ENCODE measurements around the gene FIS1.

Gene FIS1

DNA sequence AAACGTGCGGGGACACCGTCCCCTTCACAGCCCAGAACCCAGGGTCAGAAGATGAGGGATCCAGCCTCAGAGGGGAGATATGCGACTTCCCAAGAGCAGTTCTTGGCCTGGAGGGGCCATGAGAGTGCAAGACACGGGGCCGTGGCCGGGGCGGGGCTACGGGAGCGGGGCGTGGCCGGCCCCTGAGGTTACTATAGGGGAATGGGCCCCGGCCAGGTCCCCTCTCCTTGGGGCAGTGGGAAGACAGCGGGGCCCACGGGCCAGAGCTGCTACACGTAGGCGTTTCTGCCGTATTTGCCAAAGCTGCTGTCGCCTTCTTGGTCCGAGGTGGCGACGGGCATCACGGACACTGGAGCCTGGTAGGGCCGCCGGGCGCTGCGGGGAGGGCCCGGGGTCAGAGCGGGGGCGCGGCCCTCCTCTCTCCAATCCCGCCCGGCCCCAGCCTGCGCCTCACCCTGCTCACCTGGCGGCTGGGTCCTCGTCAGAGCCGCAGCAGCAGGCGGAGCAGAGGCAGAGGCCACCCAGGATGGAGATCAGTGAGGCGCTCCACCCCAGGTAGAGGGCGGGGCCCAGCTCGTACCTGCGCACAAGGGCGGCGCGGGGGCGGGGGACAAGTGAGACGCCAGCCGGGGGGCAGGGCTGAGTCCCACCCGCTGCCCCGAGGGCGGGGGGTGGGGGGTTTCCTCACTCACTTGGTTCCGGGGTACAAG, 12.6 kb downstream of the FIS1 start:
- no peaks in the 10 kb centered on the region for H3K9me3 ChIP-seq (ENCODE audit: severe bottlenecking)
- no peaks in the 10 kb centered on the region for H3K27me3 ChIP-seq (ENCODE audit: insufficient read depth, poor library complexity, severe bottlenecking)
- H3K4me1 ChIP-seq (ENCODE audit: insufficient read depth, poor library complexity, severe bottlenecking), result peaks cover 7% of the 10 kb centered on the region
- no peak for TF ChIP-seq CTCF (IDR thresholded peaks at IDR 0.05; ENCODE audit: poor library complexity, severe bottlenecking)
- ATAC-seq (ENCODE audit: low read depth), result peak; percentile 95
- 0 out of 2 replicates have a peak, but pooled peaks cover 5% of the 10 kb centered on the region for H3K36me3 ChIP-seq (ENCODE audit: low read depth)
- peak overlapping the region; percentile 59 for H3K27ac ChIP-seq (ENCODE audit: poor library complexity, severe bottlenecking)
- DNase-seq (ENCODE audit: low spot score), result peak; percentile 86
- peak overlapping the region; percentile 52 for H3K4me3 ChIP-seq (ENCODE audit: severe bottlenecking)

GRCh38 chr7:101231644-101232043, 13.2 kb downstream of the FIS1 start:
- Histone ChIP-seq H3K4me3 (ENCODE audit: severe bottlenecking) (peak overlapping the region; percentile 52), H3K36me3 (ENCODE audit: low read depth) (peaks cover 8% of the 10 kb centered on the region; the same call in 1 of the 2 replicates), H3K27ac (ENCODE audit: poor library complexity, severe bottlenecking) (peak overlapping the region; percentile 59), H3K27me3 (ENCODE audit: insufficient read depth, poor library complexity, severe bottlenecking) (no peaks in the 10 kb centered on the region), H3K4me1 (ENCODE audit: insufficient read depth, poor library complexity, severe bottlenecking) (peaks cover 7% of the 10 kb centered on the region), H3K9me3 (ENCODE audit: severe bottlenecking) (no peaks in the 10 kb centered on the region)
- no peak for ATAC-seq (ENCODE audit: low read depth)
- TF ChIP-seq CTCF (IDR thresholded peaks at IDR 0.05; ENCODE audit: poor library complexity, severe bottlenecking), result no peak
- no peak for DNase-seq (ENCODE audit: low spot score)

DNA sequence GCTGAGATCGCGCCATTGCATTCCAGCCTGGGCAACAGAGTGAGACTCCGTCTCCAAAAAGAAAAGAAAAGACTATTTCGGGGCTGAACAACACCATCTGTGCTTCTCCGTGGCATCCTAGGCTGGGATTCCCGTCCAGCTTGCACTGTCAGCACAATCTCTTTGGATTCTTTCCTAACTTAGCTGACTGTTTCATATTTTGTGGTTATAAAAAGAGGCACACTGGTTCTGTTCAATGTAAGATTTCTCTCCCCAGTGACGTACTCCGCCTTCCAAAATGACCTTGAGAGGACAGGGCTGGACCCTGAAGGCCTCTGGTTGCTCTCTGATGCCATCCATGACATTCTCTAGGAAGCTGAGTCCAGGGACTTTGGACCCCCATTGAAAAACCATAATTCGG, 18.2 kb downstream of the FIS1 start:
- no peak for ATAC-seq (ENCODE audit: low read depth)
- no peak for TF ChIP-seq CTCF (IDR thresholded peaks at IDR 0.05; ENCODE audit: poor library complexity, severe bottlenecking)
- Histone ChIP-seq H3K36me3 (ENCODE audit: low read depth) (peaks cover 35% of the 10 kb centered on the region), H3K27me3 (ENCODE audit: insufficient read depth, poor library complexity, severe bottlenecking) (no peaks in the 10 kb centered on the region), H3K27ac (ENCODE audit: poor library complexity, severe bottlenecking) (no peak overlapping the region), H3K4me1 (ENCODE audit: insufficient read depth, poor library complexity, severe bottlenecking) (peaks cover 3% of the 10 kb centered on the region), H3K4me3 (ENCODE audit: severe bottlenecking) (no peak overlapping the region), H3K9me3 (ENCODE audit: severe bottlenecking) (no peaks in the 10 kb centered on the region)
- DNase-seq (ENCODE audit: low spot score), result no peak

DNA sequence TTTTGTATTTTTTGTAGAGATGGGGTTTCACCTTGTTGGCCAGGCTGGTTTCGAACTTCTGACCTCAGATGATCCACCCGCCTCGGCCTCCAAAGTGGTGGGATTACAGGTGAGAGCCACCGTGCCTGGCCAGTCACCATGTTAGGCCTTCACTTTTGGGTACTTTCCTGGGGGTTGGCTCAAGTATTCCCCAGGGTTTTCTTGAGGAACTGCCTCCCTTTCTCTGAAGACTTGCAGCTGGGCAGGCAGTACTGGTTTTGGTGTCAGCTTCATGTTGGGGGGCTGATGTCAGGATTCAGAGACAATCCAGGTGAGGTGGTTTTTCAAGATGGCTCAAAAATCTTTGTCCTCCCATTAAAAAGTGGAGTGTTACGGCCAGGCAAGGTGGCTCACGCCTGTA, 19.2 kb downstream of the FIS1 start:
- Histone ChIP-seq H3K27me3 (ENCODE audit: insufficient read depth, poor library complexity, severe bottlenecking) (no peaks in the 10 kb centered on the region), H3K9me3 (ENCODE audit: severe bottlenecking) (no peaks in the 10 kb centered on the region), H3K4me3 (ENCODE audit: severe bottlenecking) (no peak overlapping the region), H3K27ac (ENCODE audit: poor library complexity, severe bottlenecking) (no peak overlapping the region), H3K4me1 (ENCODE audit: insufficient read depth, poor library complexity, severe bottlenecking) (no peaks in the 10 kb centered on the region), H3K36me3 (ENCODE audit: low read depth) (peaks cover 35% of the 10 kb centered on the region)
- ATAC-seq (ENCODE audit: low read depth) (no peak), DNase-seq (ENCODE audit: low spot score) (no peak)
- no peak for TF ChIP-seq CTCF (IDR thresholded peaks at IDR 0.05; ENCODE audit: poor library complexity, severe bottlenecking)

DNA sequence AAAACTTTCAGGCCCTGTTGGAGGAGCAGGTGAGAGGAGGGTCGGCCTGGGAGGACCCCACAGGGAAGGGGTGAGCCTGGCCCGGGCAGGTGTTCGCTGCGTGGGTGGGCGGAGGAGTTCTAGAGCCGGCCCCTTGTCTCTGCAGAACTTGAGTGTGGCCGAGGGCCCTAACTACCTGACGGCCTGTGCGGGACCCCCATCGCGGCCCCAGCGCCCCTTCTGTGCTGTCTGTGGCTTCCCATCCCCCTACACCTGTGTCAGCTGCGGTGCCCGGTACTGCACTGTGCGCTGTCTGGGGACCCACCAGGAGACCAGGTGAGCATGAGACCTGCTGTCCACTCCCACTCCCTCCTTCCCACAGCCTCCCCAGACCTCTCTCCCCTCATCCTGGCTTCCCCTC, 21.4 kb downstream of the FIS1 start:
- no peak overlapping the region for H3K4me3 ChIP-seq (ENCODE audit: severe bottlenecking)
- no peaks in the 10 kb centered on the region for H3K9me3 ChIP-seq (ENCODE audit: severe bottlenecking)
- H3K27ac ChIP-seq (ENCODE audit: poor library complexity, severe bottlenecking), result no peak overlapping the region
- DNase-seq (ENCODE audit: low spot score), result peak; percentile 52
- no peaks in the 10 kb centered on the region for H3K4me1 ChIP-seq (ENCODE audit: insufficient read depth, poor library complexity, severe bottlenecking)
- H3K27me3 ChIP-seq (ENCODE audit: insufficient read depth, poor library complexity, severe bottlenecking), result no peaks in the 10 kb centered on the region
- TF ChIP-seq CTCF (IDR thresholded peaks at IDR 0.05; ENCODE audit: poor library complexity, severe bottlenecking), result no peak
- peaks cover 35% of the 10 kb centered on the region for H3K36me3 ChIP-seq (ENCODE audit: low read depth)
- no peak for ATAC-seq (ENCODE audit: low read depth)
